Central memory CD4-positive, alpha-beta T cell (primary cell): ENCODE measurements around the gene ELP5.

Source experiments
- DNase-seq: peaks from one replicate; pipeline ENCODE4 v3.0.0; 2022
- total RNA-seq, 3 experiments: gene quantifications; one replicate each; lab custom pipeline; 2026; lab: John Stamatoyannopoulos, UW

Gene ELP5
- total RNA-seq = 14.9 to 56.4 (median 25.5) reads per million in 3 experiments

GRCh38 chr17:7252176-7253043 is at the start of gene ELP5:
Gene ELP5, plus strand, starts transcription at chr17:7252215. Its CDS starts 336 bp downstream, at chr17:7252551.
- DNase-seq = peak; percentile 85

GRCh38 chr17:7203391-7203790 is 48.6 kb upstream of the ELP5 start:
- DNase-seq = no peak

DNA sequence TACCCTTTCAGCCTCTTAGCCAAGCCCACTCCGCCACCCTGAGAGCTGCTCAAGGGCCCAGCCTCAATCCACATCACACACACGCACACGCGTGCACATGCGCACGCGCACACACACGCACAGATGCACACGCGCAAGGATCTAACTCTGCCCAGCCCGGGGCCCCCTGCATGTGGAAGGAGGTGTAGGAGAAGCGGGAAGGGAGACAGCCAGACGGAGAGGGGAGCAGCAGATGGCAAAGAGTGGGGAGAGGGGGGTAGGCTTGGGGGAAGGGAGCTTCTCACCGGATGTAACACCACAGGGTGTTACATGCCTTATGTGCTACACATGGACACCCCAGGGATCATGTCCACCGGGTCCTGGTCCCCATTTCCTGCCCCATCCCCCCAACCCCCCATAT is 47.7 kb upstream of the ELP5 start:
- no peak for DNase-seq

DNA sequence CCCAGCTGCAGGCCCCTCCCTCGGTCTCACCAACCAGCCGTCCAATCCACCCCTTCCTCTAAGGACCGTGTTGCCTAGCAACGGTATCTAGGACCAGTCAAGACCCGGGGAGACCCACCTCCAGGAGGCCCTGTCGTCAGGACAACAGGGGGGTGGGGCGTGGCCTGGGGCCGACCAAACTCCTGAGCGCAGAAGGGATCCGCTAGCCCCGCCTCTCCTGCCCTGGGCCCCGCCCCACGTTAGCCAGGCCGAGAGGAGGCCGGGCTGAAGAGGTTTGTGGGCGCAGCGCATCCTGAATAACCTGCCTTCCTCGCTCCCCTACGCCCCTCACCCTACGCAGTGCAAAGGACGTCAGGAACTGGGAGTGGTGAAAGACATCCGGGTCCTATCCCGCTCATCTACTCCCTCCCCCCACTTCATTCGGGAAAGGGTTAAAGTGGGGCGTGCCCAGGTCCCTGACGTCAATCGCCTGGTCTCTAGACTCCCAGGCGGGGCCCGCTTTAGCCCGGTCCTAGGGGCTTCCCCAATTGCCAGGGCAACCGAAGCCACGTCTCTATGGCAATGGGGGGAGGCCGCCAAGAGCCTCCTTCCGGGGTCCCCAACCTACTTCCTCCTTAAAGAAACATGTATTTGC is 47.1 kb upstream of the ELP5 start:
- peak; percentile 99 for DNase-seq

DNA sequence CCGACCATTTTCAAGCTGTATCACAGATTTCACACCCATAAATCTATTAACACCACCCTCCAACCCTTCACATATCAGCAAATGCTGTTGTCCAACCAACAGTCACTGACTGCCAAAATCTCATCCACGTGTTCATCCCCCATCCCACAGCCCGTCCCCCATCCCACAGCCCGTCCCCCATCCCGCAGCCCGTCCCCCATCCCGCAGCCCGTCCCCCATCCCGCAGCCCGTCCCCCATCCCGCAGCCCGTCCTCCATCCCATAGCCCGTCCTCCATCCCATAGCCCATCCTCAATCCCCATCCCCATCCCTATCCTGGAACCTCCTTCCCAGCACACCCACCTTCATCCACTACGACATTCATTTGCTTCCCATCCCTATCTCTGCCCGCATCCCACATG is 46.5 kb upstream of the ELP5 start:
- no peak for DNase-seq

DNA sequence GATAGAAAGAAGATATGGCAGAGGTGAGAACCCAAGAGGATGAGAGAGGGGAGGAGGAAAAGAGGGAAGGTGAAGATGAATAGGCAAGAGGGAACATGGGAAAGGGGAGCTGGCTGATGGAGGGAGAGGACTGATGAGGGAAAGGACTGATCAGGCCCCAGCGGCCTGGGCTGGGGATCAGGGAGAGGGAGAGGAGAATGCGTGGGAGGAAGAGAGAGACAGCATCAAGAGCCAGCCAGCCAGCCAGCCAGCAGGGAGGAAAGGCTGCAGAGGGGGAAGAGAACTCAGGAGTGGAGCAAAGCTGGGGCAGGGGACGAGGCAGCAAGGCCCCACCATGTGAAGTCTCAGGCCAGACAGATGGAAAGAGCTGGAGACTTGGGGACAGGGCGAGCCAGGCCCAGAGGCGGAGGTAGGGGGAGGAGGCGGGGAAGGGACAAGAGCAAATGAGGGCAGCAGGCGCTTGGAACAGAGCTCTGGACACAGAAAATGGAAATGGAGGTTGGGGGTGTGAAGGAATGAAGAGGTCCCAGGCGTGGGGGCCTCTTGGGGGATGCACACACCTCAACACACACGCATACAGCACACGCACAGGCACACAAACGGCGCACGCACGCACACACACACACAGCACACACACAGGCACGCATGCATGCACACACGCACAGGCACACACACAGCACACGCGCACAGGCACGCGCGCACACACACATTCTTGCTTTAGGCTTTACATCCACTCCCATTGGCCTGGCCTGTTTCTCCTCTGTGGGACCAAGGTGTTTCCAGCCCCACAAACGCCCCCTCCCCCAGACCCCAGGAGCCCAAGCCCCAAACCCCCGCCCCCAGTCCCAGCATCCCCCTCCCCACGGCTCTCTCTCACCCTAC is 44.7 kb upstream of the ELP5 start:
- DNase-seq = no peak

- no peak for DNase-seq
These were observed 43.9 kb upstream of the ELP5 start for GRCh38 chr17:7208027-7208571.

GRCh38 chr17:7208754-7209460 is 43.1 kb upstream of the ELP5 start:
- DNase-seq = no peak

- DNase-seq = no peak
These were observed 40.3 kb upstream of the ELP5 start for GRCh38 chr17:7211491-7212273.

GRCh38 chr17:7213895-7214299 is 38.1 kb upstream of the ELP5 start:
- DNase-seq = no peak

GRCh38 chr17:7214300-7215135 is 37.5 kb upstream of the ELP5 start:
- DNase-seq = peak; percentile 97

DNA sequence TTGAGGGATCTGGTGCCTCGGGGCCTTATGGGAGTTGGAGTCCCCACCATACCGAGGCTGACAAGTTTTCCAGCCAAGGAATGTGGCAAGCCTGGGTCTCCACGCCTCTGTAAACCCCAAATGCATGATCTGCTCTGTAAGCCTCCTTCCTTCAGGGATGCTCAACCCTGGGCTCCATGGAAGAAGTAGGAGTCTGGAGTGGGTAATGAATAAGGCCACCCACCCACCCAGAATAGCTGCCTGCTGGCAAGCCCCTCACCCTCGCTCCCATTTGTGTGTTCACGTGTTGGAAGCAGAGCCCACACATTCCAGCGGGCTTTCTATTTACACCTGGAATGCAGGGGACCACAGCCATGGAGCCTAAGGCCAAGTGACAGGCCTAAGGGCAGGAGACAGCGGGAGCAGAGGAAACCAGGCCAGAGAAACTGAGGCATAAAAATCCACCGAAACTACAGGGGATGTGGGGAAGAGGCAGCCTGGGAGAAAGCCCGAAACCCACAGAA is 36.8 kb upstream of the ELP5 start:
- DNase-seq = no peak

DNA sequence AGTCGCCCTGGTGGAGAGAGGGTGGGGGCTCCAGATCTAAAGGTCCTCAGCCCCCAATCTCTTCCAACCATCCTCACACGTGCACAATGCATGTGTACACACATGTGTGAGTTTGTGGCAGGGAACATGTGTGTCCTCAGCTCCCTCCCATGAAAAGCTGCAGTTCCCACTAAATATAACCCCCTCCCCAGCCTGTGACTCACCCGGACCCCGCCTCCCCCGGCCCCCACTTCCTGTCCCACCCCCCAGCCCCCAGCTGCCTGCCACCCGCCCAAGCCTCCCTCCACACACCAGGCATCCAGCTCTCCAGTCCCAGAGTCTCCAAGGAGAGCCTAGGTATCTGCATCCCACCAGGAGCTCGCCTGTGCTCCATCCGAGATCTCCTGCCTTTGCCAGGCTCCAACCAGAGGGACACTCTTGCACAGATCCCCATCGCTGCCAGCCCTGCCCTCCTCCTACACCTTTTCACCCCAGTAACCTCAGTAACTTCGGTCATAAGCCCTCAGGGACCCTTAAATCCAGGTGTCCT is 36.3 kb upstream of the ELP5 start:
- no peak for DNase-seq

- no peak for DNase-seq
These were observed 35.5 kb upstream of the ELP5 start for GRCh38 chr17:7216242-7217112.

DNA sequence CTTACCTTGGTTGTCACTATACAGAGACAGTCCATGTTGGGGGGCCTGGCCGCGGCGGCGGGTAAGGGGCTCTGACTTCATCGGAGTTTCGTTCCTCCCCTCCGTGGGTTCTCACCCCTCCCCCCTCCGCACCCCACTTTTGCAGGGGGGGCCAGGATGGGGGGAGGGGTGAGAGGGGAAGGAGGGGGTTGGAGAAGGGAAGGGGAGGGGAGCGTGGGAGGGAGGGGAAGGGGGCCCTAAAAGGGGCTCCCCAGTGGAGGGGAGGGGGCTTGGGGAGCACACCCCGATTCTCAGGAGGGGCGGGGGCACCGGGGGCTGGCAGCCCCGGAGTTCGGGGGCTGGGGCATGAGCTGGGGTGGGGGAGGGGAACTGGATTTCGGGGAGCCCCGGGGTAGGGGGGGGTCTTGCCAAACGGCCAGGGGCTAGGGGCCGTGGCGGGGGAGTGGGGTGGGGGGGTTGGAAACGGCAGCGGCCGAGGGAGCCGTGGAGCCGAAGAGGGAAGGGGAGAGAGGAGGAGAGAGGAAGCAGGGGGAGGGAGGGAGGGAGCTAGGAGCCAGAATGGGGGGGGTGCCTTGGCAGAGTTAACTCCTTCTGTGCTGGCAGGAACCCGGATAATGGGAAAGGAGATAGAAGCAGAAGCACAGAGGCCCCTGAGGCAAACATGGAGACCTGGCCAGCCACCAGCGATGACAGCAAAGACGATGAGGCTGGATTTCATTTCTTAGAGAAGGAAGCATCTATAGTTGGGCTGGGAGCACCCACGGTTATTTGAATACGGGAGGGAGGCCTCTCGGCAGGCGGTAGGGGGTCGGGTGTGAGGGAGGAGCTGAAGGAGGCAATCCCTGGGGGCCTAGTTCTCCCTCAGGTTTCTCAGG is 34.7 kb upstream of the ELP5 start:
- DNase-seq = no peak

GRCh38 chr17:7218166-7218565 is 33.8 kb upstream of the ELP5 start:
- DNase-seq = no peak

DNA sequence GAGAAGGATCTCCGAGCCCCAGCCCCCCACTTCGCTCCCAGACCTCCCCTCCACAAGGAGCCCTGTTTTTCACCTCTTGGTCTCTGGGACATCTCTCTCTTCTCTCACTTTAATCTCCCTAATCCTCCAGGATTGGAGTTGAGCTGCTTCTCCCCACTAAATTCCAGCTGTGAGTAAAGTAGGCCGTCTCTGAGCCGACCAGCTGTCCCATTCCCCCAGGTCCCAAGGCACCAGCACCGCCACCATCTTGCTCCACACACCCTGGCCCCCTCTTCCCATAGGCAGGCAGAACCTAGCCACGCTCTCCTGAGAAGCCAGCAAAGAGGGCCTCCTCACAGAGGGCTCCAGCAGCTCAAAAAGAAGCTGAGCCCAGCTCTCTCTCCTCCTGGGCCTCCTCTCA is 33.3 kb upstream of the ELP5 start:
- DNase-seq = no peak
